ENCODE data around the gene P4HTM.

GRCh38 chr3:49018707-49019006, 28.6 kb downstream of the P4HTM start:
- TF ChIP-seq CTCF (IDR thresholded peaks at IDR 0.05) (no peak), ZFX (IDR thresholded peaks at IDR 0.05; ENCODE audit: borderline replicate concordance) (no peak)

All from 22Rv1 (cell line).